ENCODE measurements around the gene FAM98B.

The FAM98B gene

GRCh38 chr15:38508647-38509046 lies 54.7 kb downstream of the FAM98B start:
- Histone ChIP-seq H2BK15ac (ENCODE audit: low read depth, poor library complexity, severe bottlenecking) (no peak overlapping the region), H4K91ac (ENCODE audit: low read length) (no peak overlapping the region), H3K4me2 (ENCODE audit: low read length, poor library complexity, severe bottlenecking) (no peak overlapping the region), H3K79me1 (replicated peaks; ENCODE audit: low read length, poor library complexity, severe bottlenecking) (no peaks in the 10 kb centered on the region), H3K27ac (ENCODE audit: low read length, poor library complexity, severe bottlenecking) (no peak overlapping the region), H2AK5ac (ENCODE audit: low read length, severe bottlenecking) (no peak overlapping the region), H3K27me3 (ENCODE audit: control insufficient read depth in 1 of 2, insufficient read depth in 1 of 2, low read length in 2 of 2) (peaks cover 0 to 9% of the 10 kb centered on the region in 2 experiments), H3K4ac (ENCODE audit: low read depth in 1 of 2, low read length in 2 of 2) (no peak overlapping the region), H2AFZ (ENCODE audit: low read depth, low read length) (no peak overlapping the region), H3K23ac (ENCODE audit: low read length in 2 of 2) (no peak overlapping the region), H3K9ac (ENCODE audit: low read length) (no peak overlapping the region), H3K4me1 (ENCODE audit: control insufficient read depth, insufficient read depth, low read depth, low read length) (peaks cover 2% of the 10 kb centered on the region), H4K8ac (ENCODE audit: low read length) (no peak overlapping the region), H3K36me3 (ENCODE audit: control insufficient read depth in 1 of 2, insufficient read depth in 2 of 2, low read depth in 1 of 2, low read length in 2 of 2) (no peaks in the 10 kb centered on the region), H3K9me3 (ENCODE audit: control insufficient read depth, low read length) (no peaks in the 10 kb centered on the region), H3K18ac (ENCODE audit: low read depth in 1 of 2, low read length in 2 of 2) (no peak overlapping the region), H3K14ac (ENCODE audit: low read length in 2 of 2) (no peak overlapping the region), H2BK120ac (ENCODE audit: low read depth, low read length) (no peak overlapping the region), H2BK5ac (ENCODE audit: low read depth, low read length, poor library complexity, severe bottlenecking) (no peak overlapping the region), H2BK12ac (ENCODE audit: low read length in 2 of 2) (no peak overlapping the region), H3K4me3 (ENCODE audit: insufficient read depth in 1 of 2, low read depth in 1 of 2, low read length in 2 of 2) (no peak overlapping the region)
- DNase-seq: no peak
- WGBS: 94% methylated on average over 3 of the region's 3 CpGs

GRCh38 chr15:38509152-38509551 lies 55.2 kb downstream of the FAM98B start:
- no peak overlapping the region for H3K4me3 ChIP-seq (ENCODE audit: insufficient read depth in 1 of 2, low read depth in 1 of 2, low read length in 2 of 2)
- H3K23ac ChIP-seq (ENCODE audit: low read length in 2 of 2): no peak overlapping the region
- H3K9me3 ChIP-seq (ENCODE audit: control insufficient read depth, low read length): no peaks in the 10 kb centered on the region
- peaks cover 2% of the 10 kb centered on the region for H3K4me1 ChIP-seq (ENCODE audit: control insufficient read depth, insufficient read depth, low read depth, low read length)
- H2BK12ac ChIP-seq (ENCODE audit: low read length in 2 of 2): no peak overlapping the region
- H3K36me3 ChIP-seq (ENCODE audit: control insufficient read depth in 1 of 2, insufficient read depth in 2 of 2, low read depth in 1 of 2, low read length in 2 of 2): no peaks in the 10 kb centered on the region
- no peak overlapping the region for H3K18ac ChIP-seq (ENCODE audit: low read depth in 1 of 2, low read length in 2 of 2)
- H3K14ac ChIP-seq (ENCODE audit: low read length in 2 of 2): no peak overlapping the region
- H4K8ac ChIP-seq (ENCODE audit: low read length): no peak overlapping the region
- H2BK120ac ChIP-seq (ENCODE audit: low read depth, low read length): no peak overlapping the region
- 80% methylated on average over 4 of the region's 4 CpGs for WGBS
- no peak overlapping the region for H3K4ac ChIP-seq (ENCODE audit: low read depth in 1 of 2, low read length in 2 of 2)
- H3K79me1 ChIP-seq (replicated peaks; ENCODE audit: low read length, poor library complexity, severe bottlenecking): no peaks in the 10 kb centered on the region
- peaks cover 0 to 13% of the 10 kb centered on the region in 2 experiments for H3K27me3 ChIP-seq (ENCODE audit: control insufficient read depth in 1 of 2, insufficient read depth in 1 of 2, low read length in 2 of 2)
- H2AFZ ChIP-seq (ENCODE audit: low read depth, low read length): no peak overlapping the region
- no peak for DNase-seq
- no peak overlapping the region for H2AK5ac ChIP-seq (ENCODE audit: low read length, severe bottlenecking)
- no peak overlapping the region for H3K27ac ChIP-seq (ENCODE audit: low read length, poor library complexity, severe bottlenecking)
- no peak overlapping the region for H3K9ac ChIP-seq (ENCODE audit: low read length)
- H3K4me2 ChIP-seq (ENCODE audit: low read length, poor library complexity, severe bottlenecking): no peak overlapping the region
- H2BK5ac ChIP-seq (ENCODE audit: low read depth, low read length, poor library complexity, severe bottlenecking): no peak overlapping the region
- no peak overlapping the region for H2BK15ac ChIP-seq (ENCODE audit: low read depth, poor library complexity, severe bottlenecking)
- H4K91ac ChIP-seq (ENCODE audit: low read length): no peak overlapping the region

GRCh38 chr15:38512901-38513300 lies 59.0 kb downstream of the FAM98B start:
- Histone ChIP-seq H3K27me3 (ENCODE audit: control insufficient read depth in 1 of 2, insufficient read depth in 1 of 2, low read length in 2 of 2) (peaks cover 0 to 19% of the 10 kb centered on the region in 2 experiments), H3K9me3 (ENCODE audit: control insufficient read depth, low read length) (no peaks in the 10 kb centered on the region), H3K4ac (ENCODE audit: low read depth in 1 of 2, low read length in 2 of 2) (no peak overlapping the region), H4K91ac (ENCODE audit: low read length) (no peak overlapping the region), H3K14ac (ENCODE audit: low read length in 2 of 2) (no peak overlapping the region), H2BK5ac (ENCODE audit: low read depth, low read length, poor library complexity, severe bottlenecking) (no peak overlapping the region), H3K4me3 (ENCODE audit: insufficient read depth in 1 of 2, low read depth in 1 of 2, low read length in 2 of 2) (no peak overlapping the region), H3K27ac (ENCODE audit: low read length, poor library complexity, severe bottlenecking) (no peak overlapping the region), H3K23ac (ENCODE audit: low read length in 2 of 2) (no peak overlapping the region), H3K79me1 (replicated peaks; ENCODE audit: low read length, poor library complexity, severe bottlenecking) (no peaks in the 10 kb centered on the region), H2BK15ac (ENCODE audit: low read depth, poor library complexity, severe bottlenecking) (no peak overlapping the region), H3K9ac (ENCODE audit: low read length) (no peak overlapping the region), H2AK5ac (ENCODE audit: low read length, severe bottlenecking) (no peak overlapping the region), H3K36me3 (ENCODE audit: control insufficient read depth in 1 of 2, insufficient read depth in 2 of 2, low read depth in 1 of 2, low read length in 2 of 2) (no peaks in the 10 kb centered on the region), H2BK12ac (ENCODE audit: low read length in 2 of 2) (no peak overlapping the region), H4K8ac (ENCODE audit: low read length) (no peak overlapping the region), H3K4me1 (ENCODE audit: control insufficient read depth, insufficient read depth, low read depth, low read length) (peaks cover 6% of the 10 kb centered on the region), H2BK120ac (ENCODE audit: low read depth, low read length) (no peak overlapping the region), H3K18ac (ENCODE audit: low read depth in 1 of 2, low read length in 2 of 2) (no peak overlapping the region), H2AFZ (ENCODE audit: low read depth, low read length) (no peak overlapping the region), H3K4me2 (ENCODE audit: low read length, poor library complexity, severe bottlenecking) (no peak overlapping the region)
- no peak for DNase-seq
- no CpG with 5 or more reads among the region's 1 CpG for WGBS

GRCh38 chr15:38514601-38515000 lies 60.7 kb downstream of the FAM98B start:
- Histone ChIP-seq H2AK5ac (ENCODE audit: low read length, severe bottlenecking) (no peak overlapping the region), H4K91ac (ENCODE audit: low read length) (no peak overlapping the region), H3K18ac (ENCODE audit: low read depth in 1 of 2, low read length in 2 of 2) (no peak overlapping the region), H3K27me3 (ENCODE audit: control insufficient read depth in 1 of 2, insufficient read depth in 1 of 2, low read length in 2 of 2) (peaks cover 0 to 19% of the 10 kb centered on the region in 2 experiments), H3K27ac (ENCODE audit: low read length, poor library complexity, severe bottlenecking) (no peak overlapping the region), H3K4me1 (ENCODE audit: control insufficient read depth, insufficient read depth, low read depth, low read length) (peaks cover 7% of the 10 kb centered on the region), H3K4ac (ENCODE audit: low read depth in 1 of 2, low read length in 2 of 2) (no peak overlapping the region), H2BK12ac (ENCODE audit: low read length in 2 of 2) (no peak overlapping the region), H3K4me3 (ENCODE audit: insufficient read depth in 1 of 2, low read depth in 1 of 2, low read length in 2 of 2) (no peak overlapping the region), H3K9ac (ENCODE audit: low read length) (no peak overlapping the region), H3K36me3 (ENCODE audit: control insufficient read depth in 1 of 2, insufficient read depth in 2 of 2, low read depth in 1 of 2, low read length in 2 of 2) (no peaks in the 10 kb centered on the region), H4K8ac (ENCODE audit: low read length) (no peak overlapping the region), H3K4me2 (ENCODE audit: low read length, poor library complexity, severe bottlenecking) (no peak overlapping the region), H3K23ac (ENCODE audit: low read length in 2 of 2) (no peak overlapping the region), H2BK5ac (ENCODE audit: low read depth, low read length, poor library complexity, severe bottlenecking) (no peak overlapping the region), H3K79me1 (replicated peaks; ENCODE audit: low read length, poor library complexity, severe bottlenecking) (no peaks in the 10 kb centered on the region), H2AFZ (ENCODE audit: low read depth, low read length) (no peak overlapping the region), H3K14ac (ENCODE audit: low read length in 2 of 2) (no peak overlapping the region), H3K9me3 (ENCODE audit: control insufficient read depth, low read length) (no peaks in the 10 kb centered on the region), H2BK15ac (ENCODE audit: low read depth, poor library complexity, severe bottlenecking) (no peak overlapping the region), H2BK120ac (ENCODE audit: low read depth, low read length) (no peak overlapping the region)
- WGBS: 20% methylated on average over 2 of the region's 2 CpGs
- DNase-seq: no peak

All from mesenchymal stem cell (in vitro differentiated cells and primary cell).